Right lobe of liver (tissue), 6 donors: ENCODE data around the gene PDE6A. TPM values are rescaled to one million over a fixed set of nuclear protein-coding genes. Genes with fewer than 3 reads are reported as not detected.
A peak's percentile ranks its signal among the peaks of the same experiment; 100 is the strongest.

Experiments
- ATAC-seq, 4 donors: fragments of 200-7000 bp; cut with Tn5 transposase; one replicate each; pipeline ENCODE4 v1.9.1; 2020; ENCODE audit warnings: mild to moderate bottlenecking in 4 of 4, moderate library complexity in 4 of 4
- DNase-seq, 3 donors: peaks; one replicate each; pipeline ENCODE4 v3.0.0-alpha.2; 2020
- H3K27ac ChIP-seq, 3 donors: fragments of 200-600 bp; one replicate each; pipeline ENCODE4 v1.8.0; 2022
- H3K27me3 ChIP-seq, 2 donors: fragments of 200-600 bp; one replicate each; pipeline ENCODE4 v1.8.0; 2022
- H3K36me3 ChIP-seq, 4 donors: fragments of 200-600 bp; sonication (generic) in 1 of 4; one replicate each; pipeline versions ENCODE4 v1.5.1 to v1.8.0; 2017 to 2022; ENCODE audit warnings: control low read depth in 1 of 4
- H3K4me1 ChIP-seq, 4 donors: fragments of 200-600 bp; sonication (generic) in 1 of 4; one replicate each; pipeline versions ENCODE4 v1.5.1 to v1.8.0; 2017 to 2022; ENCODE audit warnings: control low read depth in 1 of 4
- H3K4me3 ChIP-seq, 3 donors: fragments of 200-600 bp; one replicate each; pipeline ENCODE4 v1.8.0; 2022
- H3K9me3 ChIP-seq, 4 donors: fragments of 200-600 bp; sonication (generic) in 1 of 4; one replicate each; pipeline versions ENCODE4 v1.5.1 to v1.8.0; 2017 to 2022; ENCODE audit warnings: control low read depth in 1 of 4
- POLR2A ChIP-seq: fragments of 450-650 bp; IDR thresholded peaks from one replicate; pipeline ENCODE4 v1.6.1; 2017; ENCODE audit warnings: antibody characterized with exemption, mild to moderate bottlenecking
- WGBS: methylation state at CpG from one replicate; pipeline ENCODE4 v1.1.6; 2018; ENCODE audit warnings: low coverage, low lambda C conversion rate; ENCODE audit not compliant: insufficient coverage; ENCODE audit errors: missing lambda C conversion rate; 5-methylcytosine and 5-hydroxymethylcytosine counted together
- intact Hi-C, 2 donors: fragments of 100-400 bp; cut with DNase I; formaldehyde crosslinking; loops; one replicate each; pipeline versions ENCODE4 v1.11.2 to v1.14.1; 2022
- total RNA-seq, 6 experiments: library from RNA; depleted of rRNA in 2 of 6; stranded (reverse); fragments of >200 nt in 2 of 6; fragmentation: NEBNext Ultra II Directional in 3 of 6; extraction: Animal tissue kit (Norgen Biotek cat#: 25700) in 3 of 6; gene quantifications; one replicate each; pipeline versions ENCODE4 v1.1.0 to v1.2.4, GENCODE V29; 2016 to 2023
- TF ChIP-seq, protein P1 (sequence below), 4 donors: fragments of 200-600 bp in 3 of 4; fragments of 450-650 bp in 1 of 4; IDR thresholded peaks; one replicate each; pipeline versions ENCODE4 v1.5.1 to v1.8.0; 2016 to 2022; ENCODE audit warnings: antibody characterized with exemption in 4 of 4, mild to moderate bottlenecking in 2 of 4
- donor health status: DM: no; HTN: yes; CAD: no.
- donor health status: DM: no; HTN: no; CAD: no.
- donor health status: DM: no; HTN: no; CAD: no.
- donor health status: DM: no; HTN: yes; CAD: no.
- donor health status: DM: no; HTN: yes; CAD: no.

The PDE6A gene
- total RNA-seq, 6 experiments from 2014 or later, result not detected

DNA sequence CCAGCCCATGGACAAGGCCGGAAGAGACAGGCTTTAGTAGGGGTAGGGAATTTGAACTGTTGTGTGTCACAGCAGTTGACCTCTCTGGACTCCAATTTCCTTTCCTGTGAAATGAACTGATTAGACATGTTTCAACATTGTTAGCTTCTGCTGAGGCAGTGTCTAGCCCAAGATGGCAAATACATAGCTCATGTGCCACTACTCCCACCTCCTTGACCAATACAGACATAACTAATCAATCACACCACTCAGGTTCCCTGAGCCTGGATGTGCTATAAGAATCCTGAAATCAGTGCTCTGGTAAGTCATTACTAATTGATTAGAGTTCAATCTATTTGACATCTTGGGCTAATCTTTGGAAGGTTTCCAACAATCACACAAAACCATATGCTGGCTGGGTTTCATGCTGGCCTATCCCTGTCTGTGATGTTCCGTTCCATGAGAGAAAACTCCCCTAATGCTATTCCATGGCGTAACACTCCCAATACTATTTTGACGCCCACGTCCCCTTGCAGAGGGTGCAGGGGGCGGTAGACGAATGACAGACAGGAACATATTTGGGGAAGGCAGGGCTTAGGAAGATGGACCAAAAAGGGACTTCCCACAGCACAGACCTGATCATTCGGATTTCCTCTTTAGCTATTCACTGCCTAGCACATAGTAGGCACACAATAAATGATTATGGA lies 95.2 kb downstream of the PDE6A start:
- H3K4me3 ChIP-seq, result no peak overlapping the region
- ATAC-seq, result peak in 2 of 4 donors; percentile 17 to 33
- intact Hi-C loops, result no loop called here
- peaks cover 0 to 29% (median 5%) of the 10 kb centered on the region in 4 donors for H3K36me3 ChIP-seq
- H3K27ac ChIP-seq, result no peak overlapping the region
- TF ChIP-seq, protein P1, sequence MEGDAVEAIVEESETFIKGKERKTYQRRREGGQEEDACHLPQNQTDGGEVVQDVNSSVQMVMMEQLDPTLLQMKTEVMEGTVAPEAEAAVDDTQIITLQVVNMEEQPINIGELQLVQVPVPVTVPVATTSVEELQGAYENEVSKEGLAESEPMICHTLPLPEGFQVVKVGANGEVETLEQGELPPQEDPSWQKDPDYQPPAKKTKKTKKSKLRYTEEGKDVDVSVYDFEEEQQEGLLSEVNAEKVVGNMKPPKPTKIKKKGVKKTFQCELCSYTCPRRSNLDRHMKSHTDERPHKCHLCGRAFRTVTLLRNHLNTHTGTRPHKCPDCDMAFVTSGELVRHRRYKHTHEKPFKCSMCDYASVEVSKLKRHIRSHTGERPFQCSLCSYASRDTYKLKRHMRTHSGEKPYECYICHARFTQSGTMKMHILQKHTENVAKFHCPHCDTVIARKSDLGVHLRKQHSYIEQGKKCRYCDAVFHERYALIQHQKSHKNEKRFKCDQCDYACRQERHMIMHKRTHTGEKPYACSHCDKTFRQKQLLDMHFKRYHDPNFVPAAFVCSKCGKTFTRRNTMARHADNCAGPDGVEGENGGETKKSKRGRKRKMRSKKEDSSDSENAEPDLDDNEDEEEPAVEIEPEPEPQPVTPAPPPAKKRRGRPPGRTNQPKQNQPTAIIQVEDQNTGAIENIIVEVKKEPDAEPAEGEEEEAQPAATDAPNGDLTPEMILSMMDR (IDR thresholded peaks at IDR 0.05), result no peak
- TF ChIP-seq POLR2A, result no peak
- no peaks in the 10 kb centered on the region for H3K4me1 ChIP-seq
- DNase-seq, result no peak
- no peaks in the 10 kb centered on the region for H3K9me3 ChIP-seq
- no peaks in the 10 kb centered on the region for H3K27me3 ChIP-seq
- 93% methylated on average over 8 of the region's 8 CpGs for WGBS

DNA sequence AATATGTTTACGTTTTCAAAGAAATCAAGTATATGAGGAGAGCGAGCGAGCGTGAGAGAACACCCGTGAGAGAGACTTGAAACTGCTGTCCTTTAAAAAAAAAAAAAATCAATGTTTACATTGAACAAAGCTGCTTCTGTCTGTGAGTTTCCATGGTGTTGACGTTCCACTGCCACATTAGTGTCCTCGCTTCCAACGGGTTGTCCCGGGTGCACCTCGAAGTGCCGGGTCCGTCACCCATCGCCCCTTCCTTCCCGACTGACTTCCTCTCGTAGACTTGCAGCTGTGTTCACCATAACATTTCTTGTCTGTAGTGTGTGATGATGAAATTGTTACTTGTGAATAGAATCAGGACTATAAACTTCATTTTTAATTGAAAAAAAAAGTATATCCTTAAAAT lies 97.0 kb downstream of the PDE6A start:
- peaks cover 0 to 40% (median 8%) of the 10 kb centered on the region in 4 donors for H3K36me3 ChIP-seq
- 93% methylated on average over 15 of the region's 15 CpGs for WGBS
- intact Hi-C loops, result no loop called here
- no peak for TF ChIP-seq POLR2A
- TF ChIP-seq, protein P1 (IDR thresholded peaks at IDR 0.05), result no peak
- ATAC-seq, result no peak
- H3K27ac ChIP-seq, result no peak overlapping the region
- no peaks in the 10 kb centered on the region for H3K9me3 ChIP-seq
- DNase-seq, result no peak
- no peaks in the 10 kb centered on the region for H3K27me3 ChIP-seq
- no peaks in the 10 kb centered on the region for H3K4me1 ChIP-seq
- no peak overlapping the region for H3K4me3 ChIP-seq

DNA sequence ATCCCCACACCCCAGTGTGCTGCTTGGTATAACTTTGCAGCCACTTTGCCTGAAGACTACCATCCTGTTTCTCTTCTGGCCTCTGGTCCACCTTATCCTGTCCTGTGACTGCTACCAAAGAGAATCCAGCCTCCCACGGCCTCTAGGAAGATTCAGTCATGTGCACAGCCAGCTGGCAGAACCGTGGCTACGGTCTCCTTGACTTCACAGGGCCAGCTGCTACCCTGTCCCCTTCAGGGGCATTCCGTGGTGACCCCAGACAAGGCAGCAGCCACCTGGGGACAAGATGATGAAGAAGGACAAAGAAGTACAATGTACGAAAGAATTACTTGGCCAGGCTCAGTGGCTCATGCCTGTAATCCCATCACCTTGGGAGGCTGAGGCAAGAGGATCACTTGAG lies 98.6 kb downstream of the PDE6A start:
- 98% methylated on average over 5 of the region's 5 CpGs for WGBS
- ATAC-seq, result no peak
- TF ChIP-seq POLR2A, result no peak
- TF ChIP-seq, protein P1 (IDR thresholded peaks at IDR 0.05), result no peak
- DNase-seq, result no peak
- Histone ChIP-seq H3K4me3 (no peak overlapping the region), H3K4me1 (no peaks in the 10 kb centered on the region), H3K9me3 (no peaks in the 10 kb centered on the region), H3K27ac (no peak overlapping the region), H3K36me3 (peaks cover 0 to 43% (median 8%) of the 10 kb centered on the region in 4 donors), H3K27me3 (no peaks in the 10 kb centered on the region)
- intact Hi-C loops, result no loop called here

DNA sequence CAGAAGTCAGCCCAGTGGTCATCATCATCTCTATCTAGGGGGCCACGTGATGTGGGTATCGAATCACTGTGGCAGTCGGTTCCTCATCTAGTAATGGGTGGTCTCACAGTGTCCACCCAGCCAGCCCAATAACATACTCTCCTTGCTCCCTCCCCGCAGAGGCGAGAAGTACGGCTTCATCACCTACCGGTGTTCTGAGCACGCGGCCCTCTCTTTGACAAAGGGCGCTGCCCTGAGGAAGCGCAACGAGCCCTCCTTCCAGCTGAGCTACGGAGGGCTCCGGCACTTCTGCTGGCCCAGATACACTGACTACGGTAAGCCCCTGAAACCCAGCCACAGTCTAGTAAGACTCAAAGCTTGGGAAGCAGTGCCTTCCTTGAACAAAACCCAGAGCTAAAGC lies 99.0 kb downstream of the PDE6A start:
- H3K27ac ChIP-seq, result no peak overlapping the region
- intact Hi-C loops, result no loop called here
- H3K36me3 ChIP-seq, result peaks cover 0 to 43% (median 8%) of the 10 kb centered on the region in 4 donors
- DNase-seq (no peak), ATAC-seq (no peak)
- TF ChIP-seq, protein P1 (IDR thresholded peaks at IDR 0.05), result no peak
- TF ChIP-seq POLR2A, result no peak
- H3K27me3 ChIP-seq, result no peaks in the 10 kb centered on the region
- WGBS, result 93% methylated on average over 5 of the region's 15 CpGs
- no peaks in the 10 kb centered on the region for H3K9me3 ChIP-seq
- no peaks in the 10 kb centered on the region for H3K4me1 ChIP-seq
- no peak overlapping the region for H3K4me3 ChIP-seq
